HepG2 (cell line): ENCODE measurements around the gene CDT1. TPM values are rescaled to one million over a fixed set of nuclear protein-coding genes. Genes with fewer than 3 reads are reported as not detected.

Source experiments
- DZIP1 ChIP-seq: sonication (generic); formaldehyde crosslinking; IDR thresholded peaks from 2 replicates; pipeline ENCODE4 v1.5.0; 2020; ENCODE audit warnings: mild to moderate bottlenecking, missing genetic modification reagents
- NFYC ChIP-seq: IDR thresholded peaks from 2 replicates; pipeline ENCODE4 v1.6.1; 2016; ENCODE audit warnings: missing genetic modification reagents, missing compliant biosample characterization
- PAWR ChIP-seq: sonication (generic); formaldehyde crosslinking; IDR thresholded peaks from 2 replicates; pipeline ENCODE4 v1.4.0; 2020; ENCODE audit warnings: missing genetic modification reagents, mild to moderate bottlenecking, borderline replicate concordance
- POLR2A ChIP-seq, 2 experiments: IDR thresholded peaks; 2 replicates each; pipeline ENCODE4 v1.6.1; 2011; ENCODE audit warnings: low read depth in 2 of 2, low read length in 2 of 2, mild to moderate bottlenecking in 1 of 2, moderate library complexity in 1 of 2; ENCODE audit not compliant: insufficient read depth in 1 of 2
- ZMYM4 ChIP-seq: sonication (generic); formaldehyde crosslinking; IDR thresholded peaks from 2 replicates; pipeline ENCODE4 v1.8.1; 2023; ENCODE audit warnings: mild to moderate bottlenecking, missing genetic modification reagents
- ZNF547 ChIP-seq: sonication (generic); formaldehyde crosslinking; IDR thresholded peaks from 2 replicates; pipeline ENCODE4 v1.5.1; 2020; ENCODE audit warnings: mild to moderate bottlenecking, missing genetic modification reagents
- ZNF674 ChIP-seq: sonication (generic); formaldehyde crosslinking; IDR thresholded peaks from 2 replicates; pipeline ENCODE4 v1.5.0; 2020; ENCODE audit warnings: low read depth, mild to moderate bottlenecking, missing genetic modification reagents
- ZNF83 ChIP-seq: sonication (generic); formaldehyde crosslinking; IDR thresholded peaks from 2 replicates; pipeline ENCODE4 v1.4.0; 2020; ENCODE audit warnings: missing genetic modification reagents, mild to moderate bottlenecking, borderline replicate concordance
- ZNF839 ChIP-seq: sonication (generic); formaldehyde crosslinking; IDR thresholded peaks from 2 replicates; pipeline ENCODE4 v1.4.0; 2020; ENCODE audit warnings: missing genetic modification reagents, mild to moderate bottlenecking, borderline replicate concordance
- ZNF891 ChIP-seq: sonication (generic); formaldehyde crosslinking; IDR thresholded peaks from 2 replicates; pipeline ENCODE4 v1.5.0; 2020; ENCODE audit warnings: mild to moderate bottlenecking, missing genetic modification reagents
- polyA plus RNA-seq, 8 experiments: library from polyadenylated mRNA; depleted of rRNA in 3 of 8; stranded (reverse) in 7 of 8; unstranded in 1 of 8; fragments of >200 nt; fragmentation: Illumina TruSeq in 4 of 8; extraction: Trizol in 4 of 8; gene quantifications; 2 replicates each; pipeline versions ENCODE4 v1.2.1 to v1.2.3, GENCODE V29; 2011 to 2016; ENCODE audit warnings: low read depth in 4 of 8, missing spikeins in 1 of 8, mixed read lengths in 1 of 8; ENCODE audit not compliant: insufficient read depth in 1 of 8
- total RNA-seq, 5 experiments: library from RNA; depleted of rRNA; stranded (reverse); fragments of >200 nt; fragmentation: Illumina TruSeq; extraction: Trizol; gene quantifications; 2 replicates each; pipeline ENCODE4 v1.2.3, GENCODE V29; 2016; ENCODE audit warnings: low read depth in 1 of 5
- TF ChIP-seq, protein P1 (sequence below): sonication (generic); formaldehyde crosslinking; IDR thresholded peaks from 2 replicates; pipeline ENCODE4 v1.5.0; 2020; ENCODE audit warnings: mild to moderate bottlenecking, missing genetic modification reagents
- TF ChIP-seq, protein P2 (sequence below): sonication (generic); formaldehyde crosslinking; IDR thresholded peaks from 2 replicates; pipeline ENCODE4 v1.4.0; 2020; ENCODE audit warnings: mild to moderate bottlenecking, missing genetic modification reagents
- TF ChIP-seq, protein P3 (sequence below): sonication (generic); formaldehyde crosslinking; IDR thresholded peaks from 2 replicates; pipeline ENCODE4 v1.4.0; 2020; ENCODE audit warnings: missing genetic modification reagents, low read depth, mild to moderate bottlenecking, borderline replicate concordance
- TF ChIP-seq, protein P4 (sequence below): sonication (generic); formaldehyde crosslinking; IDR thresholded peaks from 2 replicates; pipeline ENCODE4 v1.4.0; 2020; ENCODE audit warnings: missing genetic modification reagents
- TF ChIP-seq, protein P5 (sequence below): sonication (generic); formaldehyde crosslinking; IDR thresholded peaks from 2 replicates; pipeline ENCODE4 v1.5.1; 2020; ENCODE audit warnings: missing genetic modification reagents, mild to moderate bottlenecking, borderline replicate concordance

The CDT1 gene
- total and polyA plus RNA-seq, 2 of the 13 experiments (the other 11 are each of a cell fraction or from before 2014, with no cell fraction given): 23.1 to 23.8 TPM

DNA sequence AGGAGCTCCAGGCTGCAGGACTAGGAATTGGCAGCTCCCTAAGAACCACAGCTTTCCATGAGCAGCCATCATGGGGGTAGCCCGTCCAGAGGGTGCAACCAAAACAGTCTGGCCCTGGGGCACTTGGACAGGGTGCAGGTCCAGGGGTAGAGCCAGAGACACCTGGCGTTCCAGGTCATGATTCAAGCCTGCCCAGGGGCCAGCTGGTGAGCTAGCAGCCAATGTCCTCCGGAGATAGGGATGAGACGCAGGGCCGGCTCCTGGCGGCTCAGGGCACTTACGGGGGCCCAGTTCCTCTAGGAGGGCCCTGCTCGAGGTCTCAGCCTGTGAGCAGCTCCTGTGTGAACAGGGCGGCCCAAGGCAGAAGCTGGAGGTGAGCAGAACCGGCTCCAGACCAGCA lies 40.6 kb upstream of the CDT1 start (continued):
- TF ChIP-seq ZNF83 (0 out of 2 replicates have a peak, but pooled peaks have one; percentile 46), PAWR (CRISPR knock-in tag) (no peak), ZNF674 (CRISPR knock-in tag) (no peak), POLR2A (IDR thresholded peaks at IDR 0.05; ENCODE audit: insufficient read depth in 1 of 2, low read depth in 2 of 2, low read length in 2 of 2) (peak in 1 of 2 experiments; percentile 2; a peak in 1 of 4 replicates), ZMYM4 (CRISPR knock-in tag) (no peak), DZIP1 (no peak), ZNF891 (CRISPR knock-in tag) (peak; percentile 7; the same call in 1 of the 2 replicates), NFYC (no peak), ZNF547 (CRISPR knock-in tag) (0 out of 2 replicates have a peak, but pooled peaks have one; percentile 8), ZNF839 (CRISPR knock-in tag) (0 out of 2 replicates have a peak, but pooled peaks have one; percentile 3)
- TF ChIP-seq, protein P1, sequence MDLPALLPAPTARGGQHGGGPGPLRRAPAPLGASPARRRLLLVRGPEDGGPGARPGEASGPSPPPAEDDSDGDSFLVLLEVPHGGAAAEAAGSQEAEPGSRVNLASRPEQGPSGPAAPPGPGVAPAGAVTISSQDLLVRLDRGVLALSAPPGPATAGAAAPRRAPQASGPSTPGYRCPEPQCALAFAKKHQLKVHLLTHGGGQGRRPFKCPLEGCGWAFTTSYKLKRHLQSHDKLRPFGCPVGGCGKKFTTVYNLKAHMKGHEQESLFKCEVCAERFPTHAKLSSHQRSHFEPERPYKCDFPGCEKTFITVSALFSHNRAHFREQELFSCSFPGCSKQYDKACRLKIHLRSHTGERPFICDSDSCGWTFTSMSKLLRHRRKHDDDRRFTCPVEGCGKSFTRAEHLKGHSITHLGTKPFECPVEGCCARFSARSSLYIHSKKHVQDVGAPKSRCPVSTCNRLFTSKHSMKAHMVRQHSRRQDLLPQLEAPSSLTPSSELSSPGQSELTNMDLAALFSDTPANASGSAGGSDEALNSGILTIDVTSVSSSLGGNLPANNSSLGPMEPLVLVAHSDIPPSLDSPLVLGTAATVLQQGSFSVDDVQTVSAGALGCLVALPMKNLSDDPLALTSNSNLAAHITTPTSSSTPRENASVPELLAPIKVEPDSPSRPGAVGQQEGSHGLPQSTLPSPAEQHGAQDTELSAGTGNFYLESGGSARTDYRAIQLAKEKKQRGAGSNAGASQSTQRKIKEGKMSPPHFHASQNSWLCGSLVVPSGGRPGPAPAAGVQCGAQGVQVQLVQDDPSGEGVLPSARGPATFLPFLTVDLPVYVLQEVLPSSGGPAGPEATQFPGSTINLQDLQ (CRISPR knock-in tag): 0 out of 2 replicates have a peak, but pooled peaks have one; percentile 45
- TF ChIP-seq, protein P2, sequence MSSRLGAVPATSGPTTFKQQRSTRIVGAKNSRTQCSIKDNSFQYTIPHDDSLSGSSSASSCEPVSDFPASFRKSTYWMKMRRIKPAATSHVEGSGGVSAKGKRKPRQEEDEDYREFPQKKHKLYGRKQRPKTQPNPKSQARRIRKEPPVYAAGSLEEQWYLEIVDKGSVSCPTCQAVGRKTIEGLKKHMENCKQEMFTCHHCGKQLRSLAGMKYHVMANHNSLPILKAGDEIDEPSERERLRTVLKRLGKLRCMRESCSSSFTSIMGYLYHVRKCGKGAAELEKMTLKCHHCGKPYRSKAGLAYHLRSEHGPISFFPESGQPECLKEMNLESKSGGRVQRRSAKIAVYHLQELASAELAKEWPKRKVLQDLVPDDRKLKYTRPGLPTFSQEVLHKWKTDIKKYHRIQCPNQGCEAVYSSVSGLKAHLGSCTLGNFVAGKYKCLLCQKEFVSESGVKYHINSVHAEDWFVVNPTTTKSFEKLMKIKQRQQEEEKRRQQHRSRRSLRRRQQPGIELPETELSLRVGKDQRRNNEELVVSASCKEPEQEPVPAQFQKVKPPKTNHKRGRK (CRISPR knock-in tag): 0 out of 2 replicates have a peak, but pooled peaks have one; percentile 58
- TF ChIP-seq, protein P3, sequence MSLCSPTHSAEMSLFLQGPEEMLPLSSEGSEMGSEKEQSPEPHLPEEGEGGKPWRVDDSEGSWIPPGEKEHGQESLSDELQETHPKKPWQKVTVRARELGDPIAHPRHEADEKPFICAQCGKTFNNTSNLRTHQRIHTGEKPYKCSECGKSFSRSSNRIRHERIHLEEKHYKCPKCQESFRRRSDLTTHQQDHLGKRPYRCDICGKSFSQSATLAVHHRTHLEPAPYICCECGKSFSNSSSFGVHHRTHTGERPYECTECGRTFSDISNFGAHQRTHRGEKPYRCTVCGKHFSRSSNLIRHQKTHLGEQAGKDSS (CRISPR knock-in tag): no peak
- TF ChIP-seq, protein P4, sequence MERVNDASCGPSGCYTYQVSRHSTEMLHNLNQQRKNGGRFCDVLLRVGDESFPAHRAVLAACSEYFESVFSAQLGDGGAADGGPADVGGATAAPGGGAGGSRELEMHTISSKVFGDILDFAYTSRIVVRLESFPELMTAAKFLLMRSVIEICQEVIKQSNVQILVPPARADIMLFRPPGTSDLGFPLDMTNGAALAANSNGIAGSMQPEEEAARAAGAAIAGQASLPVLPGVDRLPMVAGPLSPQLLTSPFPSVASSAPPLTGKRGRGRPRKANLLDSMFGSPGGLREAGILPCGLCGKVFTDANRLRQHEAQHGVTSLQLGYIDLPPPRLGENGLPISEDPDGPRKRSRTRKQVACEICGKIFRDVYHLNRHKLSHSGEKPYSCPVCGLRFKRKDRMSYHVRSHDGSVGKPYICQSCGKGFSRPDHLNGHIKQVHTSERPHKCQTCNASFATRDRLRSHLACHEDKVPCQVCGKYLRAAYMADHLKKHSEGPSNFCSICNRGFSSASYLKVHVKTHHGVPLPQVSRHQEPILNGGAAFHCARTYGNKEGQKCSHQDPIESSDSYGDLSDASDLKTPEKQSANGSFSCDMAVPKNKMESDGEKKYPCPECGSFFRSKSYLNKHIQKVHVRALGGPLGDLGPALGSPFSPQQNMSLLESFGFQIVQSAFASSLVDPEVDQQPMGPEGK (CRISPR knock-in tag): no peak
- TF ChIP-seq, protein P5, sequence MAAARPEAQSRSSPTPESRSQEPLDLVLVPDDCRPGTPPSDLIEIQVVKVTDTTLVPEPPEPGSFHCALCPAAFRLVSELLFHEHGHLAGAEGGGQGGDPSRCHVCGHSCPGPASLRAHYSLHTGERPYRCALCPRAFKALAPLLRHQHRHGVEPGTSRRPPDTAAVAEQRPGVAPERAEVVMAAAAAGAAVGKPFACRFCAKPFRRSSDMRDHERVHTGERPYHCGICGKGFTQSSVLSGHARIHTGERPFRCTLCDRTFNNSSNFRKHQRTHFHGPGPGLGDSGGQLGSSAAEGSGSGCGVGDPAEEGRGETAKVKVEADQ (CRISPR knock-in tag): peak; percentile 32; the same call in 1 of the 2 replicates
